GM18517 (cell line): ENCODE results near the gene BMP10.

Source experiments
- ATAC-seq: cut with Tn5 transposase; IDR thresholded peaks from one replicate; pipeline ENCODE4 v1.9.1; 2021; ENCODE audit warnings: mild to moderate bottlenecking, moderate library complexity; ENCODE audit not compliant: unreplicated experiment

BMP10 gene

GRCh38 chr2:68871159-68871764 is at the start of gene BMP10:
Gene BMP10, minus strand, starts transcription at chr2:68871397. Its CDS starts 39 bp downstream, at chr2:68871358.
- no peak for ATAC-seq

- no peak for ATAC-seq
These were observed 49.4 kb upstream of the BMP10 start for GRCh38 chr2:68920481-68921170.

DNA sequence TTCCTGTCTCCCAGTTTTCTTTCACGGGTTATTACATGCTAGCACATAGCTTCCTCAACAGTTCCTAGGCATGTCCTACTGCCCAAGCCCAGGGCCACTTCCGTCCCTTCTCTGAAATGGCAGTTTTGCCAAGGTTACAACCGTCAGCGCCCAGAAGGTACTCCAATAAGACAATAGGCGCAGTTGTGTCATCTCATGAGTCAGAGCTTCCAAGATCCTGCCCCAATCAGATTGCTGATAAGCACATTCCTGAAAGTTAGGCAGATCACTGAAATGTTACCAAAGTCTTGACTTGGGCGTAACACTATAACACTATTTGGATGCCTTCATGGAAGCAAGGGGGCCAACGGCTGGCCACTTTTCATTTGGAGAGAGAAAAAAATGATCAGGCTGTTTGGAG is 47.3 kb upstream of the BMP10 start:
- ATAC-seq = no peak

DNA sequence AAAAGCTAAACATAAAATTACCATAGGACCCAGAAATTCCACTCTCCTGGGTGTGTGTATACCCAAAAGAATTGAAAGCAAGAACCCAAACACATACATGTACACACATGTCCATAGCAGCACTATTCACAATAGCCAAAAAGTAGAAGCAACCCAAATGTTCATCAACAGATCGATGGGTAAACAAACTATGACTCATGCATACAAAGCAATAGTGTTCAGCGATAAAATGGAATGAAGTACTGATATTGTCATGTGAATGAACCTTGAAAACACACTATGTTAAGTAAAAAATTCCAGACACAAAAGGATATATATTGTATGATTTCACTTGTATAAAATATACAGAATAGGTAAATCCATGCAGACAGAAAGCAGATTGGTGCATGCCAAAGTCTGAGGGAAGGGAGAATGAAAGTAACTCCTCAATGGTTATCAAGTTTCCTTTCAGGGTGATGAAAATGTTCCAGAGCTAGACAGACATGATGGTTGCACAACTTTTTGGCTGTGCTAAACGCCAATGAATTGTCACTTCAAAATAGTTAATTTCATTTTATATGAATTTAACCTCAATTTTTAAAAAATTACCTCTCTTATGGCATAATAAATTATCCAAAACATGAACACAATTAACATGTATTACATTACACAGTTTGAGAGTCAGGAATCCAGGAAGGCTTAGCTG is 46.0 kb upstream of the BMP10 start:
- no peak for ATAC-seq

DNA sequence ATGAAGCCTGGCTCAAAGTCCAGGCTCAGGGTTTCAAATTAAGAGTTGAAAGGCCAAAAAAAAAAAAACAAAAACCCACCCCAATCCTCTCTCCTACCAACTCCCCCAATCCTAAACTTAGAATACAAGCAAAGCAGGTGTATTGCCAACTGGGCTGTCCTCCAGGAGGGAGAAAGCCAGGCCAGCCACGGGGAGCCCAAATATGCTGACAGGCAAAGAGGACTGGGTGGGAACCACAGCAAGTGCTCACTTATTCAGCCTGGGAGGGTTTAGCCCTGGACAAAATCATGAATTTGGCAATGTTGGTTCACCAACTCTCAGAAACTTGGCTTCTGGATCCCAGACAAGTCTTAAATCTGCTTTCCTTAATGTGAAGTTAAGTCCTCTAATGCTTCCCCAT is 45.0 kb upstream of the BMP10 start:
- ATAC-seq = no peak

- no peak for ATAC-seq
These were observed 44.2 kb upstream of the BMP10 start for GRCh38 chr2:68915393-68915792.

DNA sequence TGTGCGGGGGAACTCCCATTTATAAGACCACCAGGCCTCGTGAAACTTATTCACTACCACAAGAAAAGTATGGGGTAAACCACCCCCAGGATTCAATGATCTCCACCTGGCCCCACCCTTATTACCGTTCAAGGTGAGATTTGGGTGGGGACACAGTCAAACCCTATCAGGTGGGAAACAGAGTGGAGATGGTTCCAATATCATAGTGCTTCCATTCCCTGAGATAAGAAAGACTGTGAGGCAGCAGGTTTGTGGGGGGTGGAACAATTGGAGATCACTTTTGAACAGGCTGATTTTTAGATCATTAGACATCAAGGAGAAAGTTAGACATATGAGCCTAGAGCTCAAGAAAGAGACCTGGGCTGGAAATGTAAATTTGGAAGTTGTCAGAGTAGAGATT is 42.2 kb upstream of the BMP10 start:
- ATAC-seq = no peak

DNA sequence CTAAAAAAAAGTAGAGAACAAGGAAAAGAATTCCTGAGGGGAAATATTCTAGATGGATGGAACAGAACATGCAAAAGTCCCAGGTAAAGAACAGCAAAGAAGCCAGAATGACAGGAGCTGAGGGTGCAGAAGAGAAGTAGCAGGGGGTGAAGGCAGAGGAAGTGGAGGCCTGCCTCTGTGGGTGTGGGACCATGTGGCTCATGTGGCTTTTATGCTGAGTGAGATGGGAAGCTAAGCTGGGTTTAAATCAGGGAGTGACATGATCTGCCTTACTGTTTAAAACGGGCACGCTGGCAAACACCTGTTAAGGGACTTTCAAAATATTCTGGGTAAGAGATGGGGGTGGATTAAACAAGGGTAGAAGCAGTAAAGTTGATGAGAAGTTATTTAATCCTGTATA is 41.5 kb upstream of the BMP10 start:
- no peak for ATAC-seq

- ATAC-seq = no peak
These were observed 40.9 kb upstream of the BMP10 start for GRCh38 chr2:68912111-68912510.

DNA sequence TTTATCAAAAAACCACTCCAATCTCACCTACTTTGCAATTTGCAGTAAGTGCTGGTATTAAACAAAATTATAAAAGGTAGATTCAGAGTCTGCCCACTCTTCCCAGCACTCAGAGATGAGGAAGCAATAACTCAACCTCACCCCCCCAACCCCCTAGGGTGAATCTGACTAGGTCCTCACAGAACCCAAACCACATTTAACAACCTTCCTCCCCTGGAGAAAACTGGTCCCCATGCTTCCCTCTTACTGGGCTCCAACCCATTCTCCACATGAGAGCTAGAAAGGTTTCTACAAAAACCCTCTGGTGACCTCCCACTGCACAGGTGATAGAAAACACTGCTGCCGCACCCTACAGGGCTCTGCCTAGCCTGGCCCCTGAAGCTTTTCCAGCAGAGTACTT is 40.5 kb upstream of the BMP10 start:
- no peak for ATAC-seq

GRCh38 chr2:68911246-68911645 is 40.0 kb upstream of the BMP10 start:
- no peak for ATAC-seq

- peak; percentile 40 for ATAC-seq
These were observed 38.8 kb upstream of the BMP10 start for GRCh38 chr2:68909793-68910674.

GRCh38 chr2:68908392-68908970 is 37.3 kb upstream of the BMP10 start:
- ATAC-seq = peak; percentile 98

- ATAC-seq = peak; percentile 19
These were observed 36.7 kb upstream of the BMP10 start for GRCh38 chr2:68907920-68908253.

GRCh38 chr2:68907232-68907919 is 36.2 kb upstream of the BMP10 start:
- ATAC-seq = no peak

DNA sequence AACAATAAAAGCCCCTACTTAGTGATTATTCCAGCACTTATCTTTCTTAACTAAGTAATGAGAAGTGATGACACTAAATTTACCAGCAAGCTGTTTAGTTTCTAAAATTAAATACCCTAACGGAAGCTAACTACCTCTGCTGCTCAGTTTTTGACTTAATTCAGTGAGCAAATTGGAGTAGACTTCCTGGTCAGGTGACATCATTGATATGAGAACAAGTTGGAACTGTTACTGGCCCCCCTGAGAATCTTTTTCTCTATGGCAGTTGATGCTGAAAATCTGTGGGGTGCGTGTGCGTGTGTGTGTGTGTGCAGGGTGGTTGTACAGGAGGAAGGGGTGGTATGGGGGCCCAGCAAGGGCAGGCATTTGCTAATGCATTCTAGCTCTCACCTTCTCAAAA is 35.5 kb upstream of the BMP10 start:
- ATAC-seq = no peak

DNA sequence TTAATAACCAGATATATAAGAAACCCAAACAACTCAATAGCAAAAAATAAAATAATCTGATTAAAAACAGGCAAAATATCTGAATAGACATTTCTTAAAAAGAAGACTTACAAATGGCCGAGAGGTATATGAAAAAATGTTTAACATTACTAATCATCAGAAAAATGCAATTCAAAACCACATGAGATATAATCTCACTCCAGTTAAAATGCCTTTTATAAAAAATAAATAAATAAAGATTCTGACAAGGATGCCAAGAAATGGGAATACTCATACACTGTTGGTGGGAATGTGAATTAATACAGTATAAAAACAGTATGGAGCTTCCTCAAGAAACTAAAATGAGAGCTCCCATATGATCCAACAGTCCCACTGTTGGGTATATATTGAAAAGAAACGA is 33.9 kb upstream of the BMP10 start:
- ATAC-seq = no peak

DNA sequence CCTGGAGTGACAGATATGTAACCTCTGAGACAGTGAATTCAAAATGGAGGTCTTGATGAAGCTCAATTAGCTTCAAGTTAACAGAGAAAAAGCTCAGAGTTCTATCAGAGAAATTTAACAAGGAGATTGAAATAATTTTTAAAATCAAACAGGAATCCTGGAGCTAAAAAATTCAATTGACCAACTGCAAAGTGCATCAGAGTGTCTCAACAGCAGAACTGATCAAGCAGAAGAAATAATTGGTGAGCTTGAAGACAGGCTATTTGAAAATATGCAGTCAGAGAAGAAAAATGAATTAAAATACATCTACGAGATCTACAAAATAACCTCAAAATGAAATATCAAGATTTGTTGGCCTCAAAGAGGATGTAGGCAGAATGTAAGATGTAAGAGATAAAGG is 30.4 kb upstream of the BMP10 start:
- no peak for ATAC-seq

- ATAC-seq = no peak
These were observed 30.0 kb upstream of the BMP10 start for GRCh38 chr2:68901199-68901514.

DNA sequence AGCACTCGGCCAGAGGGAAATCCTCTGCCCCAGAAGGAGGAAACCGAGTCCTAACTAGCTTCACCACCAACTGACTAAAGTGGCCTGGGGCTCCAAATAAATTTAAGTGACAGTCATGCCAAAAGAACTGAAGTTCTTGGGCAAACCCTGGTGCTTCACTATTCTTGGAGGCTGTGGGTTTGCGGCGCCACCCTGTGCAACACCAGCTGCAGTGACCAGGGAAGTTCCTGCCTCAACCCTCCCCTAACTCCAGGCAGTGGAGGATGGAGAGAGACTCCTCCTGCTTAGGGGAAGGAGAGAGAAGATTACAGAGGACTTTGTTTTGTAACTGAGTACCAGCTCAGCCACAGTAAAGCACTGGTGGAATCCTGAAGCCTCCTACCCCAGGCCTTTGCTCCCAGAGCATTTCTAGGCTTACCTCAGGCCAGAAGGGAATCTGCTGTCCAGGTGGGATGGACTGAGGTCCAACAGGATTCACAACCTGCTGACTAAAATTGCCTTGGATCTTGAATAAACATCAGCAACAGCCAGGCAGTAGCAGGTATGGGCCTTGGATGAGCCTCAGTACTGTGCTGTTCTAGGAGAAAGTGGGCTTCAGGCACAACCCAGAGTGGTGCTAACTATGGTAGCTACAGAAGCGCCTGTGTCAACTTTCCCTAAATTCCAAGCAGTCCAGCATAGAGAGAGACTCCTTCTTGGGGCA is 29.4 kb upstream of the BMP10 start:
- no peak for ATAC-seq
